ENCODE results near the gene MAMDC2. TPM values are rescaled to one million over a fixed set of nuclear protein-coding genes. Genes with fewer than 3 reads are reported as not detected.
"Not testable (repeated sequence)": the region's sequence is repeated elsewhere in the genome, so short reads cannot be mapped to it uniquely, and the experiment has no call there.

Gene MAMDC2
- total RNA-seq, 1 experiment from 2014 or later: 6.0 TPM

GRCh38 chr9:70192707-70193106, 149.1 kb downstream of the MAMDC2 start:
- no peak for DNase-seq (ENCODE audit: low spot score)

DNA sequence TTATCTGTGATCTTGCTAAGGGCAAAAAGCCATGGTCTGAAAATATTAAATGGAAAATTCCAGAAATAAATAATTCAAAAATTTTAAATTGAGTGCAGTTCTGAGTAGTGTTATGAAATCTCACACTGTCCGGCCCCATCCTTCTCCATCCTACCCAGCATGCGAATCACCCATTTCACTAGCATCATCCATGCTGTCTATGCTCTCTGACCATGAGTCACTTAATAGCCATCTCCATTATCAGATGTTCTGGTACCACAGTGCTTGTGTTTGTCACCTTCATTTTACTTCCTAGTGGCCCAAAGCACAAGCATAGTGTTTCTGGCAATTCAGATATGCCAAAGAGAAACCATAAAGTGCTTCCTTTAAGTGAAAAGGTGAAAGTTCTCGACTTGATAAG, 151.8 kb downstream of the MAMDC2 start:
- DNase-seq (ENCODE audit: low spot score): peak; percentile 13

- no peak for DNase-seq (ENCODE audit: low spot score)
Observed at GRCh38 chr9:70197216-70198044, 153.8 kb downstream of the MAMDC2 start.

DNA sequence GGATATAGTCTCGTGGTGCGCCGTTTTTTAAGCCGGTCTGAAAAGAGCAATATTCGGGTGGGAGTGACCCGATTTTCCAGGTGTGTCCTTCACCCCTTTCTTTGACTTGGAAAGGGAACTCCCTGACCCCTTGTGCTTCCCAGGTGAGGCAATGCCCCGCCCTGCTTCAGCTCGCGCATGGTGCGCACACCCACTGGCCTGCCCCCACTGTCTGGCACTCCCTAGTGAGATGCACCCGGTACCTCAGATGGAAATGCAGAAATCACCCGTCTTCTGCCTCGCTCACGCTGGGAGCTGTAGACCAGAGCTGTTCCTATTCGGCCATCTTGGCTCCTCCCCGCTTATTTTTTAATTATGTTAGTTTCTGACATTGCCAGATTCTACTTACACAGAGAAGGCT, 161.1 kb downstream of the MAMDC2 start:
- DNase-seq (ENCODE audit: low spot score): not testable (repeated sequence)

GRCh38 chr9:70205366-70206020, 161.8 kb downstream of the MAMDC2 start:
- DNase-seq (ENCODE audit: low spot score): no peak

DNA sequence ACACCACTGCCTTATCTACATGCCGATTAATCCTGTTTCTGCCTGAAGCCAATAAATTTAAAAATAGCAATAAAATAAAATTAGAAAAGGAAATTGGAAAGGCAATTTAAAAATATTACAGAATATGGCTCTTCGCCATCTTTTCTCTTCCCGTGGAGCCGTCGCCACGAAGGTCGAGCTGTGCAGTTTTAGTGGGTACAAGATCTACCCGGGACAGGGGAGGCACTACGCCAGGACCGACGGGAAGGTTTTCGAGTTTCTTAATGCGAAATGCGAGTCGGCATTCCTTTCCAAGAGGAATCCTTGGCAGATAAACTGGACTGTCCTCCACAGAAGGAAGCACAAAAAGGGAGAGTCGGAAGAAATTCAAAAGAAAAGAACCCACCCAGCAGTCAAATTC, 173.4 kb downstream of the MAMDC2 start:
- no peak for DNase-seq (ENCODE audit: low spot score)

GRCh38 chr9:70218767-70219166, 175.1 kb downstream of the MAMDC2 start:
- no peak for DNase-seq (ENCODE audit: low spot score)

DNA sequence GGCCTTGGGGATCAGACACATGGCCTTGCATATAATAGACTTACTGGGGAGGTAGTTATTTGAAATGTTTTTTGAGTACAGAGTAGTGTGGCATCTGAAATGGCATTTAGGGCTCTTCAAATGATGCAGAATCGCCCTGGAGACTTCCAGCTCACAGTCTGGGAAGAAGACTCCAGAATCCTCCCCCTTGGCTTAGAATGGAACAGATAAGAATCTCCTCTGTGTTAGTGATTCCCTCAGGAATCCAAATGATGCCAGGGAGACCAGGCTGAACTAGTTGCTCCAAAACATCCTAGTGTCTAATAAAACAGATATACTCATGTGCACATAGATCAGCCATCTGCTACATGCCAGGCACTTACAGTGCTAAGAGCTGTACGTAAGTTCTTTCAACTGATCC, 176.6 kb downstream of the MAMDC2 start:
- DNase-seq (ENCODE audit: low spot score): no peak

- no peak for DNase-seq (ENCODE audit: low spot score)
Observed at GRCh38 chr9:70222354-70222753, 178.7 kb downstream of the MAMDC2 start.

DNA sequence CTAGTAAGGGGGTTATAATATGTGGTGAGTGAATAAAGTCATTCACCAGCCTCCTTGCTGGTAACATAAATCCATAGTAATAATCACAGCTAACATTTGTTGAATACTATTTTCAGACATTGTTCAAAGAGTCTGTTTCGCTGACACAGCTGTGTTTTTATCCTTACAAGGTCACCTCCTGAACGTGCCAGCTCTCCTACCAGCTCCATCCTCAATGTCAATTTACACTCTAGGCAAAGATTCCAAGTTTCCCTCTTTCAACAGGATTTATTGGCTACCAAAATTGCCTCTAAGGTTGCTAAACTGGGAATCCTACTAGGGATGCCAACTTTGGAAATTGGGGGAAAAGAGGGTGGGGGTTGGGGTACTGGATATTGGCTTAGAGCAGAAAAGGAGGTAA, 184.5 kb downstream of the MAMDC2 start:
- DNase-seq (ENCODE audit: low spot score): no peak

- DNase-seq (ENCODE audit: low spot score): no peak
Observed at GRCh38 chr9:70228611-70229010, 185.0 kb downstream of the MAMDC2 start.

DNA sequence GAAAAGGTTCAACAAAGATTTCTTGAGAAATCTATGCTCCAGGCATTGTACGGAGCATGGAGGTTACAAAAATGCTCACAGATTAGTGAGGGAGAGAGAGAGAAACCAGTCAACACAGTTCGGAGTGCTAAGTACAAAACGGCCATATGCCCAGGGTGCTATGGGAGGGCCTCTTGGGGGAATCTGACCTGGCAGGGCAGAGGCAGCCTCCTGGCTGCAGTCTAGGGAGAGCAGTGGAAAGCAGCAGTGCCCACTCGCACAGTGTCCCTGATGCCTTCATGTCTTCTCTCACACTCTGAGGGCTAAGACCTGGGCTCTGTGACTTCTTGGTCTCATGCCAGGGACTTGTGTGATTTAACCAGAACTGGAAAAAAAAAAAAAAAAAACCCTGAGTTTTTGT, 185.4 kb downstream of the MAMDC2 start:
- no peak for DNase-seq (ENCODE audit: low spot score)

DNA sequence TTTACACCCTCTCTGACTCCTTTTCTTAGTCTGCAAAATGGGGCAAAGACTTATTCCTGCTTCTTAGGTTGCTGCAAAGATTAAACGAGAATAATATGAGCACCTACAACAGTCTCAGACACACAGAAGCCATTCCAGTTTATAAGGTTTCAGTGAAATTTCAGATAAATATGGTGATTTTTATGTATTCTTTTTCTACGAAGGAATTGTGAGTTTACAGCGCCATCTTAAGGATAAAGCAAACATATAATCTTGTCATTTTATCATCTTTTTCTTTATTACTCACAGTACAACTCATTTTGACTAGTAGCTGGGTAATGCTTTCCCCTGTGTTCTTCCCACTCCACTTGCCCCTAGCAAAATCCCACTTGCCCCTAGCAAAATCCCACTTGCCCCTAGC, 185.9 kb downstream of the MAMDC2 start:
- peak; percentile 38 for DNase-seq (ENCODE audit: low spot score)

DNA sequence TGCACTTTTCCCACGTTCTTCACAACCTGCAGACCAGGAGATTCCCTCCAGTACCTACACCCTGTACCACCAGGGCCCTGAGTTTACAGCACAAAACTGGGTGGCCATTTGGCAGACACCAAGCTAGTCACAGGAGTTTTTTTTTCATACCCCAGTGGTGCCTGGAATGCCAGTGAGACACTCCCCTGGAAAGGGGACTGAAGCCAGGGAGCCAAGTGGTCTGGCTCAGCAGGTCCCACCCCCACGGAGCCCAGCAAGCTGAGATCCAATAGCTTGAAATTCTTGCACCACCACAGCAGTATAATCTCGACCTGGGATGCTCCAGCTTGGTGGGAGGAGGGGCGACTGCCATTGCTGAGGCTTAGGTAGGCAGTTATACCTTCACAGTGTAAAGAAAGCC, 188.8 kb downstream of the MAMDC2 start:
- no peak for DNase-seq (ENCODE audit: low spot score)

GRCh38 chr9:70234208-70234607, 190.6 kb downstream of the MAMDC2 start:
- DNase-seq (ENCODE audit: low spot score): not testable (repeated sequence)

DNA sequence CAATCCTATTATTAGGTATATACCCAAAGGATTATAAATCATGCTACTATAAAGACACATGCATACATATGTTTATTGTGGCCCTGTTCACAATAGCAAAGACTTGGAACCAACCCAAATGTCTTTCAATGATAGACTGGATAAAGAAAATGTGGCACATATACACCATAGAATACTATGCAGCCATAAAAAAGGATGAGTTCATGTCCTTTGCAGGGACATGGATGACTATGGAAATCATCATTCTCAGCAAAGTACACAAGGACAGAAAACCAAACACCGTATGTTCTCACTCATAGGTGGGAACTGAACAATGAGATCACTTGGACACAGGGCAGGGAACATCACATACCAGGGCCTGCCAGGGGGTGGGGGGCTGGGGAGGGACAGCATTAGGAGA, 202.3 kb downstream of the MAMDC2 start:
- not testable (repeated sequence) for DNase-seq (ENCODE audit: low spot score)

DNA sequence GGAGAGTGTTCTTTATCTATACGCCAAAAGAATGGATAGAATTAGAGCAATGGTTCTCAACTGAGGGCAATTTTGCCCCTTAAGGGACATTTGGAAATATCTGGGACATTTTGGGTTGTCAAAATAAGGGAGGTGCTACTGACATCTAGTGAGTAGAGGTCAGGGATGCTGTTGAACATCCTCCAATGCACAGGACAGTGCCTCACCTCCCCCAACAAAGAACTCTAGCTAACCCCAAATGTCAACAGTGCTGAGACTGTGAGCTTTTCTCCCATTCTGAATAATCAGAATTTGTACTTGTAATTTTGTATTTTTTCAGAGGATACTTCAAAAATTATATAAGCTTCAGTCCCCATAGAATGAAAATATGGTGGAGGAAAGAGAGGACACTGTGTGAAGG, 206.6 kb downstream of the MAMDC2 start:
- DNase-seq (ENCODE audit: low spot score): no peak

GRCh38 chr9:70255486-70255885, 211.8 kb downstream of the MAMDC2 start:
- DNase-seq (ENCODE audit: low spot score): no peak

DNA sequence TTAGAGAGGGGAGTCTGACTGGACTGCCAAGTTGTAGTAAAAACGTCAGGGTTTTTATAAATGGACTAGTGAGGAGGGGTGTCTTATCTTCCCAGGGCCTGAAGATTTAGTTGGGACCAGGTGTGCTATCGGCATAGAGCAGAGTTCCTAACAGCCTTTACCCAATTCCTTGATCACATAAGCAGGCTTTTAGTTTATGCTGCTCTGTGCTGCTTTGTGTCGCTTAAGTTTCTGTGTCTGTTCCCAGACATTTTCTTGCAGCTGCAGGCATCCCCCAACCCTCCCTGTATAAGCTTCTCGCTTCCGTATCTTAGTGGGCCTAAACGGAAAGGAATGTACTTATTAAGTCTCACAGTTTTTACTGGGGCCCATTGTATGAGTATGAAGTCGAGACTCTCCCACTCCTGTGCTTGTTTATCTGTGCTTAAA, 212.5 kb downstream of the MAMDC2 start:
- DNase-seq (ENCODE audit: low spot score): peak; percentile 82

DNA sequence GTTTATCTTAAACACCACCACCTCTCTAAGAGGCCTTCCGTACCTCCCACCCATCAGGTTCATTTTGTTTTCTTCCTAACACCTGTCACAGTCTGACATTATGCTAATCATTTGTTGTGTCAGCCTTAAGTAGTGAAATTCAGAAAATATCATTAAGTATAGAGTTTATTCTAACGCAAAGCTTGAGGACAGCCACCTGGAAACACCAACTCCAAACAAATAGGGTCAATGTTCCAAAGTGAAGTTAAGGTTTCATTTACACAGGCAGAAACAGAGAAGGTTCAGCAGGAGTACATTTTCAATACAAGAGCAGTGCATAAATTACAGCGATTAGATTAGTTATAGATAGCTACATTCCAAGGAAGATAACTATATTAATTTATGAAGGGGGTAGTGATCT, 213.9 kb downstream of the MAMDC2 start:
- no peak for DNase-seq (ENCODE audit: low spot score)

GRCh38 chr9:70257991-70258691, 214.5 kb downstream of the MAMDC2 start:
- DNase-seq (ENCODE audit: low spot score): peak; percentile 46

GRCh38 chr9:70258692-70259511, 215.3 kb downstream of the MAMDC2 start, which contains the start of gene SMC5:
TSS of gene SMC5 (plus strand) at chr9:70258978. CDS start at chr9:70259079, 101 bp downstream.
- DNase-seq (ENCODE audit: low spot score): peak; percentile 81

Data from A172 (cell line).